Measurements from ENCODE around the gene TTC24. TPM values are rescaled to one million over a fixed set of nuclear protein-coding genes. Genes with fewer than 3 reads are reported as not detected.
"Not testable (repeated sequence)": the region's sequence is repeated elsewhere in the genome, so short reads cannot be mapped to it uniquely, and the experiment has no call there.

Gene TTC24
- total and polyA plus RNA-seq, 4 donors, result not detected

DNA sequence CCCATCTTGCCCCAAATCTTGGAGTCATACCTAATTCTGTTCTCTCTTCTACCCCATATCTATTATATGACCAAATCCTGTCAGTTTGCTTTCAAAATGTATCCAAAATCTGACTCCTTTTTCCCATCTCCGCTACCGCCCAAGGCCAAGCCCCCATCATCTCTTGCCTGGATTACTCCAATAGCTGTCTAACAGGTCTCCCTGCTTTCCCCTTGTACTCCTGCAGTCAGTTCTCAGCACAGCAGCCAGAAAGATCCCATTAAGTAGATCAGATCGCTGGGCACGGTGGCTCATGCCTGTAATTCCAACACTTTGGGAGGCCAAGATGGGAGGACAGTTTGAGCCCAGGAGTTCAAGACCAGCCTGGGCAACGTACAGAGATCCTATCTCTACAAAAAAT, 27.0 kb upstream of the TTC24 start:
- Histone ChIP-seq H3K36me3 (ENCODE audit: control insufficient read depth, insufficient read depth, low read length) (peaks cover 11% of the 10 kb centered on the region), H3K9me3 (ENCODE audit: control insufficient read depth, insufficient read depth, low read length) (no peaks in the 10 kb centered on the region), H3K4me3 (ENCODE audit: low read depth, low read length) (no peak overlapping the region), H3K27me3 (ENCODE audit: control insufficient read depth, insufficient read depth, low read length) (no peaks in the 10 kb centered on the region), H3K4me1 (ENCODE audit: control insufficient read depth, insufficient read depth, low read length) (peaks cover 3% of the 10 kb centered on the region), H3K27ac (ENCODE audit: low read depth, low read length) (no peak overlapping the region)
- 77% methylated on average over 5 of the region's 5 CpGs for WGBS (ENCODE audit: insufficient coverage)
- DNase-seq (ENCODE audit: low read depth in 4 of 6, low spot score in 6 of 6), result no peak

DNA sequence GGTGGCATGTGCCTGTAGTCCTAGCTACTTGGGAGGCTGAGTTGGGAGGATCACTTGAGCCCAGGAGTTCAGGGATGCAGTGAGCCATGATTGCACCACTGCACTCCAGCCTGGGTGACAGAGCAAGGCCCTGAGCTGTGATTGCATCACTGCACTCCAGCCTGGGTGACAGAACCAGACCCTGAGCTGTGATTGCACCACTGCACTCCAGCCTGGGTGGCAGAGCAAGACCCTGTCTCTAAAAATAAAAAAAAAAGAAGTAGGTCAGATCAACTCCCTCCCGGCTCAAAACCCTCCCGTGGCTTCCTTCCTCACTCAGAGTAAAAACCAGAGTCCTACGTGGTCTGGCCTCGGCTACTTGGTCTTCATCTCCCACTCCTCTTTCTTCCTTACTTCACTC, 26.6 kb upstream of the TTC24 start:
- WGBS (ENCODE audit: insufficient coverage), result 87% methylated on average over 4 of the region's 4 CpGs
- H3K9me3 ChIP-seq (ENCODE audit: control insufficient read depth, insufficient read depth, low read length); H3K27ac ChIP-seq (ENCODE audit: low read depth, low read length); DNase-seq (ENCODE audit: low read depth in 4 of 6, low spot score in 6 of 6); H3K27me3 ChIP-seq (ENCODE audit: control insufficient read depth, insufficient read depth, low read length); H3K4me3 ChIP-seq (ENCODE audit: low read depth, low read length); H3K4me1 ChIP-seq (ENCODE audit: control insufficient read depth, insufficient read depth, low read length): not testable (repeated sequence)
- H3K36me3 ChIP-seq (ENCODE audit: control insufficient read depth, insufficient read depth, low read length), result peaks cover 10% of the 10 kb centered on the region

DNA sequence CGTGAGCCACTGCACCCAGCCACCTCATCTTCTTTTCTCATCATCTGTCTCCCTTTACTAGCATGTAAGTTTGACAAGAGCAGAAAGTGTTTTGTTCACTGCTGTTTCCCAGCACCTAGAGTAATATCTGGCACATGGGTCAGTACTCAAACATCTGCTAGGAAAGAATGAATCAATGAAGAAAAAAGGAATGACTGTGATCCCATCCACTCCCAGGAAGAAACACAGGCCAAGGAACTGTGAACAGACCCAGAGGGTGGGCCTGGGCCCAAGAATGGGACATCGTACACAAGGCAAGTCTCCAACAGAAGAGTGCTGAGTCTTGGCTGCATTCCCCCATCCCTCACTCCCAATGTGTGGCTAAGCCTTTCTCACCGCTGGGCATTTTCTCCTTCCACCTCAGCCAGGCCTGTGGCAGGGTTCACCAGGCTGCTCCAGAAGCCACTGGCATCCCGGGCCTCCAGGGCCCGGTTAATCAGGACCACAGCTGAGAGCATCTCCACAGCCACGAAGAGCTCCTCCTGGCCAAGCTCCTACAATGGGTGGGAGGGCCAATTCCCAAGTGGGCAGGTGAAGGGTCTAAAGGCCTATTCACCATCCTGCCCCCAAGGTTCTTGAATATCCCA, 25.6 kb upstream of the TTC24 start:
- H3K36me3 ChIP-seq (ENCODE audit: control insufficient read depth, insufficient read depth, low read length), result peaks cover 3% of the 10 kb centered on the region
- H3K4me3 ChIP-seq (ENCODE audit: low read depth, low read length), result no peak overlapping the region
- 94% methylated on average over 4 of the region's 6 CpGs for WGBS (ENCODE audit: insufficient coverage)
- DNase-seq (ENCODE audit: low read depth in 4 of 6, low spot score in 6 of 6), result no peak
- H3K4me1 ChIP-seq (ENCODE audit: control insufficient read depth, insufficient read depth, low read length), result peaks cover 3% of the 10 kb centered on the region
- no peaks in the 10 kb centered on the region for H3K9me3 ChIP-seq (ENCODE audit: control insufficient read depth, insufficient read depth, low read length)
- no peaks in the 10 kb centered on the region for H3K27me3 ChIP-seq (ENCODE audit: control insufficient read depth, insufficient read depth, low read length)
- no peak overlapping the region for H3K27ac ChIP-seq (ENCODE audit: low read depth, low read length)

DNA sequence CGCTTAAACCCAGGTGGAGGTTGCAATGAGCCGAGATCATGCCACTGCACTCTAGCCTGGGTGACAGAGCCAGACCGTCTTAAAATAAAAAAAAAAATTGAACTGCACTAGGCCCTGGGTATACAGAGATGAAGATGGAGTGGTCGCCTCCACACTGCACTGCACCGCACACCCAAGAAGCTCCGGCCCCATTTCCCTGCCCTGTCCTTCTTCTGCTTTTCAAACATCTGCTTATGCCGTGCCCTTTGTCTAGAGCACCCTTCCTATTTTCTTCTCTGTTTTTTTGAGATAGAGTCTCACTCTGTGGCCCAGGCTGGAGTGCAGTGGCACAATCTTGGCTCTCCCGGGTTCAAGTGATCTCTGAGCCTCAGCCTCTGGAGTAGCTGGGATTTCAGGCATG, 24.6 kb upstream of the TTC24 start:
- no peaks in the 10 kb centered on the region for H3K27me3 ChIP-seq (ENCODE audit: control insufficient read depth, insufficient read depth, low read length)
- no peak overlapping the region for H3K27ac ChIP-seq (ENCODE audit: low read depth, low read length)
- H3K9me3 ChIP-seq (ENCODE audit: control insufficient read depth, insufficient read depth, low read length), result no peaks in the 10 kb centered on the region
- H3K4me3 ChIP-seq (ENCODE audit: low read depth, low read length), result no peak overlapping the region
- H3K36me3 ChIP-seq (ENCODE audit: control insufficient read depth, insufficient read depth, low read length), result peaks cover 3% of the 10 kb centered on the region
- no peak for DNase-seq (ENCODE audit: low read depth in 4 of 6, low spot score in 6 of 6)
- WGBS (ENCODE audit: insufficient coverage), result 86% methylated on average over 8 of the region's 8 CpGs
- peaks cover 3% of the 10 kb centered on the region for H3K4me1 ChIP-seq (ENCODE audit: control insufficient read depth, insufficient read depth, low read length)

- DNase-seq (ENCODE audit: low read depth in 4 of 6, low spot score in 6 of 6), result no peak
- Histone ChIP-seq H3K27ac (ENCODE audit: low read depth, low read length) (no peak overlapping the region), H3K36me3 (ENCODE audit: control insufficient read depth, insufficient read depth, low read length) (peaks cover 3% of the 10 kb centered on the region), H3K27me3 (ENCODE audit: control insufficient read depth, insufficient read depth, low read length) (no peaks in the 10 kb centered on the region), H3K4me1 (ENCODE audit: control insufficient read depth, insufficient read depth, low read length) (peaks cover 3% of the 10 kb centered on the region), H3K4me3 (ENCODE audit: low read depth, low read length) (no peak overlapping the region), H3K9me3 (ENCODE audit: control insufficient read depth, insufficient read depth, low read length) (no peaks in the 10 kb centered on the region)
- 60% methylated on average over 1 of the region's 2 CpGs for WGBS (ENCODE audit: insufficient coverage)
Measured at GRCh38 chr1:156555715-156556114, 23.8 kb upstream of the TTC24 start.

GRCh38 chr1:156556354-156556753, 23.2 kb upstream of the TTC24 start:
- DNase-seq (ENCODE audit: low read depth in 4 of 6, low spot score in 6 of 6), result no peak
- Histone ChIP-seq H3K4me1 (ENCODE audit: control insufficient read depth, insufficient read depth, low read length) (peaks cover 3% of the 10 kb centered on the region), H3K4me3 (ENCODE audit: low read depth, low read length) (no peak overlapping the region), H3K27me3 (ENCODE audit: control insufficient read depth, insufficient read depth, low read length) (no peaks in the 10 kb centered on the region), H3K9me3 (ENCODE audit: control insufficient read depth, insufficient read depth, low read length) (no peaks in the 10 kb centered on the region), H3K36me3 (ENCODE audit: control insufficient read depth, insufficient read depth, low read length) (peaks cover 7% of the 10 kb centered on the region), H3K27ac (ENCODE audit: low read depth, low read length) (no peak overlapping the region)
- WGBS (ENCODE audit: insufficient coverage), result 67% methylated on average over 9 of the region's 9 CpGs

- DNase-seq (ENCODE audit: low read depth in 4 of 6, low spot score in 6 of 6), result no peak
- Histone ChIP-seq H3K36me3 (ENCODE audit: control insufficient read depth, insufficient read depth, low read length) (peaks cover 13% of the 10 kb centered on the region), H3K27ac (ENCODE audit: low read depth, low read length) (no peak overlapping the region), H3K4me1 (ENCODE audit: control insufficient read depth, insufficient read depth, low read length) (peaks cover under 1% of the 10 kb centered on the region), H3K4me3 (ENCODE audit: low read depth, low read length) (no peak overlapping the region), H3K27me3 (ENCODE audit: control insufficient read depth, insufficient read depth, low read length) (no peaks in the 10 kb centered on the region), H3K9me3 (ENCODE audit: control insufficient read depth, insufficient read depth, low read length) (no peaks in the 10 kb centered on the region)
- WGBS (ENCODE audit: insufficient coverage), result 83% methylated on average over 5 of the region's 8 CpGs
Measured at GRCh38 chr1:156559086-156559796, 20.3 kb upstream of the TTC24 start.

GRCh38 chr1:156559797-156560385, 19.6 kb upstream of the TTC24 start:
- Histone ChIP-seq H3K4me1 (ENCODE audit: control insufficient read depth, insufficient read depth, low read length) (no peaks in the 10 kb centered on the region), H3K36me3 (ENCODE audit: control insufficient read depth, insufficient read depth, low read length) (peaks cover 13% of the 10 kb centered on the region), H3K27ac (ENCODE audit: low read depth, low read length) (no peak overlapping the region), H3K27me3 (ENCODE audit: control insufficient read depth, insufficient read depth, low read length) (no peaks in the 10 kb centered on the region), H3K9me3 (ENCODE audit: control insufficient read depth, insufficient read depth, low read length) (no peaks in the 10 kb centered on the region), H3K4me3 (ENCODE audit: low read depth, low read length) (no peak overlapping the region)
- WGBS (ENCODE audit: insufficient coverage), result 68% methylated on average over 2 of the region's 5 CpGs
- DNase-seq (ENCODE audit: low read depth in 4 of 6, low spot score in 6 of 6), result no peak

DNA sequence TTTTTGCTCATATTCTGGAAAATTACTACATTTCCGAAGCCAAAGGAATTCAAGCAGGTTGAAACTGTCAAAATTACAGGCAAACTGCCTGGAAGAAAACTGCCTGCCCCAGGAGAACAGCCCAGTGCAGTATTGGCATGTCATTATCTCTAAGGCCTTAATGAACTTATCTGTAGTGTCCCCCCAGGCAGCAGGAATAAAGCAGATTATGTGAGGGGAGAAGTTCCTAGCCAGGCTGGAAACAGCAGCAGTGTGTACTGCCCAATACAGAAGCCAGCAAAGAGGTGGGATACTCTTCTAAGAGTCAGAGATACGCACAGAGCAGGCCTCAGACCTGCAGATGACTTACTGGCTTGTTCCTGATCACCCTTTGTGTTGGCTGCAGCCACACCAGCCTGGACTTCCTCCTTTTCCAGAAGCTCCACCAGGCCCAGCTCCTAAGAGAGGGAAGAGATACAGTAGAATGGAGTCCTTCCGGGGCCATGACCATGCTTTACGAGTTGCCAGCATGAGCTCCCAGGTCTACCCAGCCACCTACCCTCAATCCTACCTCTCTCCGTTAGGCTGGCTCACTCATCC, 18.8 kb upstream of the TTC24 start:
- no peaks in the 10 kb centered on the region for H3K27me3 ChIP-seq (ENCODE audit: control insufficient read depth, insufficient read depth, low read length)
- H3K4me1 ChIP-seq (ENCODE audit: control insufficient read depth, insufficient read depth, low read length), result no peaks in the 10 kb centered on the region

More for the DNA sequence above, 18.8 kb upstream of the TTC24 start:
- Histone ChIP-seq H3K4me3 (ENCODE audit: low read depth, low read length) (no peak overlapping the region), H3K9me3 (ENCODE audit: control insufficient read depth, insufficient read depth, low read length) (no peaks in the 10 kb centered on the region), H3K27ac (ENCODE audit: low read depth, low read length) (no peak overlapping the region), H3K36me3 (ENCODE audit: control insufficient read depth, insufficient read depth, low read length) (peaks cover 13% of the 10 kb centered on the region)
- WGBS (ENCODE audit: insufficient coverage), result 68% methylated on average over 4 of the region's 5 CpGs
- peak in 1 of 6 donors; percentile 39 for DNase-seq (ENCODE audit: low read depth in 4 of 6, low spot score in 6 of 6)

Measured in spinal cord (tissue), 10 donors.